Vagina (tissue), 2 donors: Measurements from ENCODE around the gene MRPL12. TPM values are rescaled to one million over a fixed set of nuclear protein-coding genes. Genes with fewer than 3 reads are reported as not detected.
A peak's percentile ranks its signal among the peaks of the same experiment; 100 is the strongest.

Experiments used
- DNase-seq, 2 donors: peaks; one replicate each; pipeline ENCODE4 v3.0.0-alpha.2; 2017; ENCODE audit errors: extremely low spot score in 2 of 2
- H3K27ac ChIP-seq: fragments of 200-600 bp; sonication (generic); one replicate; pipeline ENCODE4 v1.5.1; 2019
- H3K27me3 ChIP-seq: fragments of 200-600 bp; sonication (generic); one replicate; pipeline ENCODE4 v1.5.1; 2019
- H3K36me3 ChIP-seq, 2 donors: fragments of 200-600 bp; sonication (generic); one replicate each; pipeline ENCODE4 v1.5.1; 2017 to 2019
- H3K4me1 ChIP-seq: fragments of 200-600 bp; sonication (generic); one replicate; pipeline ENCODE4 v1.5.1; 2019
- H3K4me3 ChIP-seq, 2 donors: fragments of 200-600 bp; sonication (generic); 1 replicate in 1 of 2; 2 replicates in 1 of 2; pipeline ENCODE4 v1.5.1; 2016 to 2019
- H3K9me3 ChIP-seq: fragments of 200-600 bp; sonication (generic); one replicate; pipeline ENCODE4 v1.5.1; 2019
- CTCF ChIP-seq, 3 experiments: fragments of 450-650 bp in 2 of 3; fragments of 200-600 bp in 1 of 3; sonication (generic) in 1 of 3; IDR thresholded peaks; one replicate each; pipeline ENCODE4 v1.5.1; 2017 to 2019; ENCODE audit warnings: antibody characterized with exemption in 3 of 3, mild to moderate bottlenecking in 2 of 3, moderate library complexity in 2 of 3
- POLR2A ChIP-seq, 2 donors: fragments of 450-650 bp; IDR thresholded peaks; one replicate each; pipeline ENCODE4 v1.6.1; 2017; ENCODE audit warnings: antibody characterized with exemption in 2 of 2, mild to moderate bottlenecking in 2 of 2, moderate library complexity in 2 of 2
- POLR2AphosphoS5 ChIP-seq, 2 donors: sonication (generic); formaldehyde crosslinking; IDR thresholded peaks; one replicate each; pipeline ENCODE4 v1.9.0; 2017; ENCODE audit warnings: antibody characterized with exemption in 2 of 2, mild to moderate bottlenecking in 2 of 2, low read depth in 1 of 2; ENCODE audit not compliant: insufficient read depth in 1 of 2
- intact Hi-C: fragments of 100-400 bp; cut with DNase I; formaldehyde crosslinking; loops from one replicate; pipeline ENCODE4 v1.15.1; 2023
- total RNA-seq: library from RNA; depleted of rRNA; stranded (reverse); fragments of >200 nt; gene quantifications from one replicate; pipeline ENCODE4 v1.2.3, GENCODE V29; 2016

MRPL12 gene
- total RNA-seq, 1 donor from 2014 or later, result 77.3 TPM

- peak overlapping the region; percentile 99 for H3K4me3 ChIP-seq
- peaks cover 29% of the 10 kb centered on the region for H3K4me1 ChIP-seq
- H3K27me3 ChIP-seq, result no peaks in the 10 kb centered on the region
- no peak for DNase-seq
- no peaks in the 10 kb centered on the region for H3K9me3 ChIP-seq
- intact Hi-C loops, result no loop called here
- H3K36me3 ChIP-seq, result peaks cover 0 to 22% of the 10 kb centered on the region in 2 donors
- peak overlapping the region; percentile 80 for H3K27ac ChIP-seq
- TF ChIP-seq POLR2AphosphoS5 (IDR thresholded peaks at IDR 0.05; ENCODE audit: insufficient read depth in 1 of 2, low read depth in 1 of 2) (no peak), CTCF (IDR thresholded peaks at IDR 0.05) (no peak), POLR2A (IDR thresholded peaks at IDR 0.05) (no peak)
Observed at GRCh38 chr17:81666092-81666341, 37.1 kb upstream of the MRPL12 start.

- H3K4me3 ChIP-seq, result peak within 1 kb of the TSS; percentile 99
- no peaks in the 10 kb centered on the region for H3K27me3 ChIP-seq
- H3K9me3 ChIP-seq, result no peaks in the 10 kb centered on the region
- intact Hi-C loops, result no loop called here
- peak in 1 of 2 donors; percentile 92 for DNase-seq
- TF ChIP-seq POLR2AphosphoS5 (IDR thresholded peaks at IDR 0.05; ENCODE audit: insufficient read depth in 1 of 2, low read depth in 1 of 2) (peak; percentile 92 to 93), CTCF (IDR thresholded peaks at IDR 0.05) (no peak), POLR2A (IDR thresholded peaks at IDR 0.05) (peak in 1 of 2 donors; percentile 69)
- peaks cover 29% of the 10 kb centered on the region for H3K4me1 ChIP-seq
- peaks cover 0 to 27% of the 10 kb centered on the region in 2 donors for H3K36me3 ChIP-seq
- peak within 1 kb of the TSS; percentile 80 for H3K27ac ChIP-seq
Observed at GRCh38 chr17:81666342-81667191, 36.6 kb upstream of the MRPL12 start, which contains the start of the genes CCDC137 and OXLD1. Gene CCDC137 (plus strand): TSS chr17:81666737. CDS start chr17:81666767, 30 bp downstream. Gene OXLD1 (minus strand): TSS chr17:81666605. CDS start chr17:81666577, 28 bp downstream.

- Histone ChIP-seq H3K4me3 (peak overlapping the region; percentile 99), H3K27me3 (no peaks in the 10 kb centered on the region), H3K9me3 (no peaks in the 10 kb centered on the region), H3K4me1 (peaks cover 29% of the 10 kb centered on the region), H3K27ac (no peak overlapping the region), H3K36me3 (peaks cover 0 to 39% of the 10 kb centered on the region in 2 donors)
- TF ChIP-seq POLR2A (IDR thresholded peaks at IDR 0.05) (no peak), CTCF (IDR thresholded peaks at IDR 0.05) (no peak), POLR2AphosphoS5 (IDR thresholded peaks at IDR 0.05; ENCODE audit: insufficient read depth in 1 of 2, low read depth in 1 of 2) (peak in 1 of 2 donors; percentile 36)
- DNase-seq, result no peak
- intact Hi-C loops, result no loop called here
Observed at GRCh38 chr17:81667754-81668153, 35.4 kb upstream of the MRPL12 start.

- Histone ChIP-seq H3K36me3 (peaks cover 0 to 44% of the 10 kb centered on the region in 2 donors), H3K27me3 (no peaks in the 10 kb centered on the region), H3K9me3 (no peaks in the 10 kb centered on the region), H3K4me1 (peaks cover 8% of the 10 kb centered on the region), H3K27ac (no peak overlapping the region), H3K4me3 (no peak overlapping the region)
- DNase-seq, result no peak
- intact Hi-C loops, result no loop called here
- no peak for TF ChIP-seq CTCF (IDR thresholded peaks at IDR 0.05)
- TF ChIP-seq POLR2AphosphoS5 (IDR thresholded peaks at IDR 0.05; ENCODE audit: insufficient read depth in 1 of 2, low read depth in 1 of 2), result no peak
- TF ChIP-seq POLR2A (IDR thresholded peaks at IDR 0.05), result no peak
Observed at GRCh38 chr17:81672504-81672903, 30.7 kb upstream of the MRPL12 start.

- H3K36me3 ChIP-seq, result peaks cover 0 to 44% of the 10 kb centered on the region in 2 donors
Observed at GRCh38 chr17:81672954-81673353, 30.2 kb upstream of the MRPL12 start.

More at GRCh38 chr17:81672954-81673353, 30.2 kb upstream of the MRPL12 start:
- Histone ChIP-seq H3K27ac (no peak overlapping the region), H3K27me3 (no peaks in the 10 kb centered on the region), H3K4me1 (peaks cover 4% of the 10 kb centered on the region), H3K9me3 (no peaks in the 10 kb centered on the region), H3K4me3 (no peak overlapping the region)
- no peak for DNase-seq
- TF ChIP-seq POLR2AphosphoS5 (IDR thresholded peaks at IDR 0.05; ENCODE audit: insufficient read depth in 1 of 2, low read depth in 1 of 2) (no peak), POLR2A (IDR thresholded peaks at IDR 0.05) (no peak), CTCF (IDR thresholded peaks at IDR 0.05) (no peak)
- intact Hi-C loops, result no loop called here
